ENCODE measurements around the gene PHF2. TPM values are rescaled to one million over a fixed set of nuclear protein-coding genes. Genes with fewer than 3 reads are reported as not detected.
"Not testable (repeated sequence)": the region's sequence is repeated elsewhere in the genome, so short reads cannot be mapped to it uniquely, and the experiment has no call there.

The PHF2 gene
- total RNA-seq, 2 experiments from 2014 or later = 14.6 to 15.6 TPM

DNA sequence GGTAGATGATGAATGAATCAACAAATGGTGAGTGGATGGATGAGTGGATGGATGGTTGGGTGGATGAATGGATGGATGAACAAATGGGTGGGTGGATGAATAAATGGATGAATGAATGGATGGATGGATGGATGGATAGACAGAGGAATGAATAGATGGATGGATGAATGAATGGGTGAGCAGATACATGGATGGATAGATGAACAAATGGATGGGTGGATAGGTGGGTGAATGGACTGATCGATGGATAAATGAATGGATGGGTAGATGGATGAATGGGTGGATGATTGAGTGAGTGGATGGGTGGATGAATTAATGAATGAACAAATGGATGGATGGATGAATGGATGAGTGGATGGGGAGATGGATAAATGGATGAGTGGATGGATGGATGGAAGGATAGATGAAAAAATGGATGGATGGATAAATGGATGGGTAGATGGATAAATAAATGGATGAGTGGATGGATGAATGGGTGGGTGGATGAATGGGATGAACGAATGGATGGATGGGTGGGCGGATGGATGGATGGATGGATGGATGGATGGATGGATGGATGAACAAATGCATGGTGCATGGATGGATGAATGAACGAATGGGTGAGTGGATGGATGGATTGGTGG is 85.7 kb downstream of the PHF2 start:
- Mint-ChIP-seq H3K27me3 (no peaks in the 10 kb centered on the region), H3K9me3 (no peaks in the 10 kb centered on the region), H3K4me1 (no peaks in the 10 kb centered on the region), H3K36me3 (no peaks in the 10 kb centered on the region), H3K27ac (no peak overlapping the region), H3K4me3 (no peak overlapping the region)
- DNase-seq = no peak

DNA sequence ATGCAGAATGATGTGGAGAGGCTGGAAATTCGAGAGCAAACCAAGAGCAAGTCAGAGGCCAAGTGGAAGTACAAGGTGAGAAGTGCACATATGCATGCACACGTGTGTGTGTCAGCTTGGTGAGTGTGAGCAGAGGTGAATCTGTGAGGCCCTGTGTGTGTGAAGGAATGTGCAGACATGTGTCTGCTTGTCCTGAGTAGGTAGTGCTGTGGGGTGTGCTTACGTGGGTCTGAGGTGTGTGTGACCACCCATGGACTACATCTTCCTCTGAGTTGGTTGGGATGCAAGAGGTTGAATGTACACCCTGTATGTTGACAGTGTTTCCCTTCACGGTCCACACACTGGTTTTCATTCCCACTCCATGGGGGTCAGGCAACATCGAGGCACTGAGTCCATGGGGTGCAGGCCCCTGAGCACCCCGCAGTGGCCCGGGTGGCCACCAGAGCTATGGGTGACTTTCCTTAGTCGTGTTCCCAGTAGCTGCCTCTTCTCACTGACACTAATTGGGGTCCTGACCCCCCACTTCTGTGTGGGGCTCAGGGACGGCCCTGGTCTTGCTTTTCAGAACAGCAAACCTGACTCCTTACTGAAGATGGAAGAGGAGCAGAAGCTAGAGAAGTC is 86.7 kb downstream of the PHF2 start:
- Mint-ChIP-seq H3K27ac (no peak overlapping the region), H3K36me3 (no peaks in the 10 kb centered on the region), H3K4me1 (no peaks in the 10 kb centered on the region), H3K9me3 (no peaks in the 10 kb centered on the region), H3K4me3 (no peak overlapping the region), H3K27me3 (no peaks in the 10 kb centered on the region)
- DNase-seq = no peak

- Mint-ChIP-seq H3K9me3 (no peaks in the 10 kb centered on the region), H3K27me3 (no peaks in the 10 kb centered on the region), H3K4me3 (no peak overlapping the region), H3K36me3 (no peaks in the 10 kb centered on the region), H3K27ac (no peak overlapping the region), H3K4me1 (no peaks in the 10 kb centered on the region)
- no peak for DNase-seq
Measured at GRCh38 chr9:93663877-93664548, 87.6 kb downstream of the PHF2 start.

DNA sequence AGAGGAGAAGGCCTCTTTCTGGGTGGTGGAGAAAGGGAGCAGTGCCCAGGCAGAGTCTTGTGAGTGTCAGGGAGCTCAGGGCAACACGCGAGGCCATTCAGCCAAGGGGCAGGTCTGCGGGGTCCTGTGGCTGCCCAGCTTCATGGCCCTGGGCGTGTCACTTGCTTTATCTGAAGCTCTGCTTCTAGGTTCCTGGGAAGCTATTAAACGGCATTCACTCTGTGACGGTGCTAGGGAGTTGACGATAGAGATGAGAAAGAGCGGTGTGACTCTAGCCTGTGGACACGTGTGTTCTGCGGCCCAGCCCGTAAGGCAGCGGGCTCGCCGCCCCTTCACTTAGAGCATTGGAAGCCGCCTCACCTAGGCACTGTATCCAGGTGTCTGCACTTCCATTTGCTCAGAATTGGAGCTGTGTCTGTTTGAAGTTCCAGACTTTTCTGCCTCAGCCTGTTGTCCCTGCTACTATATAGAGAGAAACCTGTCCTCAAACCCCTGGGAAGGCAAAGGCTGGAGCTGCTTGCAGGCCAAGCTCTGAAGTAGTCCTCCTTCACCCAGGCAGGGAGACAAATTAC is 88.3 kb downstream of the PHF2 start:
- no peak overlapping the region for H3K4me3 Mint-ChIP-seq
- no peaks in the 10 kb centered on the region for H3K4me1 Mint-ChIP-seq
- DNase-seq = no peak
- H3K27ac Mint-ChIP-seq = no peak overlapping the region
- no peaks in the 10 kb centered on the region for H3K36me3 Mint-ChIP-seq
- no peaks in the 10 kb centered on the region for H3K27me3 Mint-ChIP-seq
- no peaks in the 10 kb centered on the region for H3K9me3 Mint-ChIP-seq

DNA sequence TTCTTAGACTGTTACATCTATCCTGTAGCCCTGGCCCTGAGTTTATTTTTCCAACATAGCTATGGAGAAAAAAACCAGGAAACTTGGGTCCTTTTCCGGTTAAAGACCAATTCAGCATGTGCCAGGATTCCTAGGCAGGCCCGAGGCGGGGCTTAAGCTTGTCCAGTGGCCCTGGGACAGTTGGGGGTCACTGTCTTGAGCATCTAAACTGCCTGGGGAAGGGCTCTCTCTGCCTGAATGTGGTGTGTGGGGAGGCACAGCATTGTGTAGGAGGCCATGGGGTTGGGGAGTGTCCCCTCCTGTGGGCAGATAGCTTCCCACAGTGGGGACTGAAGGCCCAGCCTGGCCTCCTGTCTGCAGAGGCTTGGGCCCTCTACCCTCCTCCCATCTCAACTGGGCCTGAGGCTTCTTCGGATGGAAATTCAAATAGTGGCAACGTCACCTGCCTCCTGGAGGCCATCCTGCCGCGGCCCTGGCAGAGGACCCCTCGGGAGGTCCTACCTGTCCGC is 88.8 kb downstream of the PHF2 start:
- H3K27me3 Mint-ChIP-seq = no peaks in the 10 kb centered on the region
- no peaks in the 10 kb centered on the region for H3K9me3 Mint-ChIP-seq
- H3K36me3 Mint-ChIP-seq = no peaks in the 10 kb centered on the region
- DNase-seq = no peak
- no peaks in the 10 kb centered on the region for H3K4me1 Mint-ChIP-seq
- no peak overlapping the region for H3K27ac Mint-ChIP-seq
- H3K4me3 Mint-ChIP-seq = no peak overlapping the region

DNA sequence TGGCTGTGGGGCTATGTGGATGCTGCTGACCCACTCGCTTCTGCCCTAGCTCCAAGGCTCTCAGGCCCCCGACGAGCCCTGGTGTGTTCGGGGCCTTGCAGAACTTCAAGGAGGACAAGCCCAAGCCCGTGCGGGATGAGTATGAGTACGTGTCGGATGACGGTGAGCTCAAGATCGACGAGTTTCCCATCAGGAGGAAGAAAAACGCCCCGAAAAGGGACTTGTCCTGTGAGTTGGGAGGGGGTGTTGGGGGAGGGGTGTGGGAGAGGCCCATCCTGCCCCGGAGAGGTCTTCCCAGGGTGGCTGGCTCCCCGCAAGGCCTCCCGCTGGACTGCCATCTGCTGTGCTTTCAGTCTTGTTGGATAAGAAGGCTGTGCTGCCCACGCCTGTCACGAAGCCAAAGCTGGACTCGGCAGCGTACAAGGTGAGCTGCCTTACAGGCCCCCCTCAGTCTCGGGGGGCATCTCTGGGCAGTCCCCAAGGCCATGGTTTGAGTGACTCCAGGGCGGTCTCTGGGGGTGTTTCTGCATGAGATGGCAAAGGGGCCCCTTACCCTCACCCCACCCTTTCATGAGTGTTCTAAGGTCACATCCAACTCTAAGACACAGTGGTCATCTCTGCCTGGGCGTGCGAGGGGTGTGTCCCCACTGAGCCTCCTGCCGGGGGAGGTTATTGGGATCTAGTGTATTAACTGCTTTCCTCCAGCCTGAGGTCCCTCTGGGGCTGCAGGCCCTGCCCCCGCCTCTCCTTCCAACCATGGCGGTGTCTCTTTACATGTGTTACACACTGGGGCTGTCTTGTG is 89.5 kb downstream of the PHF2 start:
- H3K27ac Mint-ChIP-seq = no peak overlapping the region
- no peaks in the 10 kb centered on the region for H3K4me1 Mint-ChIP-seq
- no peak overlapping the region for H3K4me3 Mint-ChIP-seq
- no peaks in the 10 kb centered on the region for H3K27me3 Mint-ChIP-seq
- DNase-seq = no peak
- no peaks in the 10 kb centered on the region for H3K9me3 Mint-ChIP-seq
- peaks cover 4% of the 10 kb centered on the region for H3K36me3 Mint-ChIP-seq

- DNase-seq, H3K36me3 Mint-ChIP-seq, H3K27me3 Mint-ChIP-seq, H3K27ac Mint-ChIP-seq, H3K4me1 Mint-ChIP-seq, H3K9me3 Mint-ChIP-seq, H3K4me3 Mint-ChIP-seq: not testable (repeated sequence)
Measured at GRCh38 chr9:93666439-93666784, 90.0 kb downstream of the PHF2 start.

GRCh38 chr9:93667006-93667405 is 90.6 kb downstream of the PHF2 start:
- H3K4me3 Mint-ChIP-seq = no peak overlapping the region
- H3K4me1 Mint-ChIP-seq = no peaks in the 10 kb centered on the region
- no peak for DNase-seq

DNA sequence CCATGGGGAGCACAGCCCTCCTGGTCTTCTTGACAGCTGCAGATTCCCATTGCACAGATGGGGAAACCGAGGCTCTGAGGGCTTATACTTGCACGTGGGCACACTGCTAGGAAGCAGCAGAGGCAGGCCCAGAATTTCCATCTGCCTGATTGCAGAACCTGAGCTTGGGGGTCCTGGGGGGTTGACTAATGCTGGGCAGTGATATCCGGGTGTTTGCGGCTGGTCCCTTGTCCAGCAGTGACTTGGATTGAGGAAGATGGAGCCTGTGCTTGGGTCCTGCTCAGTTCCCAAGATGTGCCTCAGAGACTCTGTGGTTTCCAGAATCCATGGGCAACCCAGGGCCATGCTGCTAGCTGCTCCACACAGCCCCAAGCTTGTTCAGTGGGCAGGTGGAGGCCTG is 91.2 kb downstream of the PHF2 start:
- DNase-seq = no peak

More at GRCh38 chr9:93667006-93667405, 90.6 kb downstream of the PHF2 start:
- Mint-ChIP-seq H3K9me3 (no peaks in the 10 kb centered on the region), H3K27me3 (no peaks in the 10 kb centered on the region), H3K27ac (no peak overlapping the region), H3K36me3 (peaks cover 9% of the 10 kb centered on the region)

DNA sequence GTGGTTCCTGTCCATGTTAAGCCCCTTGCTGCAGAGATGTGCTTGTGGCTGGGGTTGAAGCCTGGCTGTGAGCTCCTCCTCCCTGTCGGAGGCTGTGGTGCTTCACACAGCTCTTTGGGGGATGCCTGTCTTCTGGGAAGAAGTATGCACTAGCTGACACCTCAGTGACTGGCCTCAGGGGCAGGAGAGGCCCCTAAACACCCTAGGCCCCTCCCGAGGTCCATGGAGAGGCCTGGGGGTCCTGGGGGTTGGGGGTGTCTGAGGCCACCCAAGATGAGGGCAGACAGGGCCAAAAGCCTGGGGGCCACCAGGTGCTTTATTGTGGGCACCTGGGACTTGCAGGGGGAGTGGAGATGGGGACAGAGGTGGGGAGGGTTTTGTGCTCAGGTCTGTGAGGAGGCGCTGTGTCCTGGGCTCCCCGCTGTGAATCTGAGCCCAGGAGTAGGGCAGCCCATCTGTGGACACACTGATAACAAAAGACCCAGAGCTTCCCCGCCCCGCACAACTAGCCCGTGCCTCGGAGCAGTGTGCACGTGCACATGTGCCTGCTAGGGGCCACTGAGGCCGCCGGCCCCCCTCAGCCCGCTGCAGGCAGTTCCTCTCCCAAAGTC is 92.0 kb downstream of the PHF2 start:
- H3K27me3 Mint-ChIP-seq = no peaks in the 10 kb centered on the region
- H3K9me3 Mint-ChIP-seq = no peaks in the 10 kb centered on the region
- DNase-seq = no peak
- H3K36me3 Mint-ChIP-seq = peaks cover 17% of the 10 kb centered on the region
- no peak overlapping the region for H3K27ac Mint-ChIP-seq
- H3K4me1 Mint-ChIP-seq = no peaks in the 10 kb centered on the region
- no peak overlapping the region for H3K4me3 Mint-ChIP-seq

More for the DNA sequence above, 91.2 kb downstream of the PHF2 start:
- H3K4me3 Mint-ChIP-seq = no peak overlapping the region
- no peaks in the 10 kb centered on the region for H3K9me3 Mint-ChIP-seq
- no peak overlapping the region for H3K27ac Mint-ChIP-seq
- no peaks in the 10 kb centered on the region for H3K27me3 Mint-ChIP-seq
- no peaks in the 10 kb centered on the region for H3K4me1 Mint-ChIP-seq
- peaks cover 14% of the 10 kb centered on the region for H3K36me3 Mint-ChIP-seq

- Mint-ChIP-seq H3K4me1 (no peaks in the 10 kb centered on the region), H3K9me3 (no peaks in the 10 kb centered on the region), H3K36me3 (peaks cover 17% of the 10 kb centered on the region), H3K27me3 (no peaks in the 10 kb centered on the region), H3K4me3 (no peak overlapping the region), H3K27ac (no peak overlapping the region)
- no peak for DNase-seq
Measured at GRCh38 chr9:93669116-93669957, 93.0 kb downstream of the PHF2 start.

GRCh38 chr9:93669958-93670207 is 93.5 kb downstream of the PHF2 start:
- DNase-seq = no peak
- no peak overlapping the region for H3K4me3 Mint-ChIP-seq
- peaks cover 17% of the 10 kb centered on the region for H3K36me3 Mint-ChIP-seq
- no peaks in the 10 kb centered on the region for H3K27me3 Mint-ChIP-seq
- H3K4me1 Mint-ChIP-seq = no peaks in the 10 kb centered on the region
- no peak overlapping the region for H3K27ac Mint-ChIP-seq
- no peaks in the 10 kb centered on the region for H3K9me3 Mint-ChIP-seq

- DNase-seq = no peak
- Mint-ChIP-seq H3K36me3 (peaks cover 17% of the 10 kb centered on the region), H3K4me1 (no peaks in the 10 kb centered on the region), H3K4me3 (no peak overlapping the region), H3K9me3 (no peaks in the 10 kb centered on the region), H3K27ac (no peak overlapping the region), H3K27me3 (no peaks in the 10 kb centered on the region)
Measured at GRCh38 chr9:93670208-93671019, 94.0 kb downstream of the PHF2 start.

DNA sequence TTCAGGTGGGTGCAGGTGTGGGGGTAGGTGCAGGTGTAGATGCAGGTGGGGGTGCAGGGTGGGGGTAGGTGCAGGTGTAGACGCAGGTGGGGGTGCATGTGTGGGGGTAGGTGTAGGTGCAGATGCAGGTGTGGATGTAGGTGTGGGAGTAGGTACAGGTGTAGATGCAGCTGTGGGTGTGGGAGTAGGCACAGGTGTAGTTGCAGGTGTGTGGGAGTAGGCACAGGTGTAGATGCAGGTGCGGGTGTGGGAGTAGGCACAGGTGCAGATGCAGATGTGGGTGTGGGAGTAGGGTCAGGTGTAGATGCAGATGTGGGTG is 94.6 kb downstream of the PHF2 start:
- H3K27ac Mint-ChIP-seq = no peak overlapping the region
- no peak for DNase-seq
- no peaks in the 10 kb centered on the region for H3K4me1 Mint-ChIP-seq
- H3K4me3 Mint-ChIP-seq = no peak overlapping the region
- no peaks in the 10 kb centered on the region for H3K27me3 Mint-ChIP-seq
- H3K9me3 Mint-ChIP-seq = no peaks in the 10 kb centered on the region
- H3K36me3 Mint-ChIP-seq = peaks cover 17% of the 10 kb centered on the region

Measured in activated naive CD8-positive, alpha-beta T cell treated with anti-CD3 and anti-CD28 coated beads for 36 hours (primary cell).